GM12873 (cell line): ENCODE results near the gene POLR1H.

ENCODE experiments used
- CTCF ChIP-seq: IDR thresholded peaks from 2 replicates; pipeline ENCODE4 v1.5.1; 2012; ENCODE audit warnings: low read depth, mild to moderate bottlenecking, moderate library complexity, low read length, control low read depth; ENCODE audit not compliant: insufficient read depth; ENCODE audit errors: missing control alignments

The POLR1H gene

GRCh38 chr6:30062471-30063178 is 1.6 kb downstream of the POLR1H start:
- TF ChIP-seq CTCF, result no peak

- no peak for TF ChIP-seq CTCF
Observed at GRCh38 chr6:30063315-30063714, 2.2 kb downstream of the POLR1H start.

GRCh38 chr6:30066082-30066481 is 5.0 kb downstream of the POLR1H start:
- TF ChIP-seq CTCF, result no peak

- TF ChIP-seq CTCF, result no peak
Observed at GRCh38 chr6:30066577-30067459, 5.8 kb downstream of the POLR1H start, which contains the start of gene PPP1R11. TSS of gene PPP1R11 (plus strand) at chr6:30067198. CDS start at chr6:30067411, 213 bp downstream.

GRCh38 chr6:30067460-30068139 is 6.5 kb downstream of the POLR1H start:
- TF ChIP-seq CTCF, result no peak

- TF ChIP-seq CTCF, result no peak
Observed at GRCh38 chr6:30071081-30071818, 10.2 kb downstream of the POLR1H start.

GRCh38 chr6:30071858-30072257 is 10.8 kb downstream of the POLR1H start:
- no peak for TF ChIP-seq CTCF
